ENCODE measurements around the gene CRB2. TPM values are rescaled to one million over a fixed set of nuclear protein-coding genes. Genes with fewer than 3 reads are reported as not detected.

The CRB2 gene
- total and polyA plus RNA-seq, 7 donors: 0.01 to 0.05 (median 0.03) TPM; not detected in 4

DNA sequence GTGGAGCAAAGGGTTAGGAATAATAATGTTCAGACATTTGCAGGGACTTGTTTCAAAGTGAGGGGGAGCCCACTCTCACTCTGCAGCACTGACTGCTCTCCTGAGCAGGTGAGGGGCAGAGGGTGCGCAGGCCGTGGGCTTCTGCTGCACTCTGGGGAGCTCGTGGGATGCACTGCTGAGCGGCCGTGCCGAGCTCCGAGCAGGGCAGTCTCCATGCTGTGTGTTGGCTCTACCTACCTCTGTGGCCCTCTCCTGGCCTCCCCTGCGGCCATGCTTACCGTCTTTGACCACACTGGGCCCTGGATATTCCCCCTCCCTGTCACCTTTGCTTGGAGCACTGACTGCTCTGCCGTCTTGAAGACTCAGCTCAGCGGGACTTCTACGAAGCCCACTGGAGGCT is 33.7 kb downstream of the CRB2 start:
- intact Hi-C loops (cut with DNase I): no loop called here
- no peak overlapping the region for H3K27ac ChIP-seq
- WGBS, 3 donors: 77 to 83% (median 81%) methylated on average over 8 to 12 of the region's 12 CpGs
- DNase-seq (no peak), ATAC-seq (no peak)
- no peak overlapping the region for H3K4me3 ChIP-seq
- H3K4me1 ChIP-seq: no peaks in the 10 kb centered on the region
- no peaks in the 10 kb centered on the region for H3K36me3 ChIP-seq (ENCODE audit: insufficient read depth in 1 of 2, low read depth in 1 of 2)
- no peaks in the 10 kb centered on the region for H3K27me3 ChIP-seq (ENCODE audit: insufficient read depth in 3 of 3, low read length in 2 of 3)
- H3K9me3 ChIP-seq: no peaks in the 10 kb centered on the region
- TF ChIP-seq, protein P1, sequence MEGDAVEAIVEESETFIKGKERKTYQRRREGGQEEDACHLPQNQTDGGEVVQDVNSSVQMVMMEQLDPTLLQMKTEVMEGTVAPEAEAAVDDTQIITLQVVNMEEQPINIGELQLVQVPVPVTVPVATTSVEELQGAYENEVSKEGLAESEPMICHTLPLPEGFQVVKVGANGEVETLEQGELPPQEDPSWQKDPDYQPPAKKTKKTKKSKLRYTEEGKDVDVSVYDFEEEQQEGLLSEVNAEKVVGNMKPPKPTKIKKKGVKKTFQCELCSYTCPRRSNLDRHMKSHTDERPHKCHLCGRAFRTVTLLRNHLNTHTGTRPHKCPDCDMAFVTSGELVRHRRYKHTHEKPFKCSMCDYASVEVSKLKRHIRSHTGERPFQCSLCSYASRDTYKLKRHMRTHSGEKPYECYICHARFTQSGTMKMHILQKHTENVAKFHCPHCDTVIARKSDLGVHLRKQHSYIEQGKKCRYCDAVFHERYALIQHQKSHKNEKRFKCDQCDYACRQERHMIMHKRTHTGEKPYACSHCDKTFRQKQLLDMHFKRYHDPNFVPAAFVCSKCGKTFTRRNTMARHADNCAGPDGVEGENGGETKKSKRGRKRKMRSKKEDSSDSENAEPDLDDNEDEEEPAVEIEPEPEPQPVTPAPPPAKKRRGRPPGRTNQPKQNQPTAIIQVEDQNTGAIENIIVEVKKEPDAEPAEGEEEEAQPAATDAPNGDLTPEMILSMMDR (IDR thresholded peaks at IDR 0.05): no peak

DNA sequence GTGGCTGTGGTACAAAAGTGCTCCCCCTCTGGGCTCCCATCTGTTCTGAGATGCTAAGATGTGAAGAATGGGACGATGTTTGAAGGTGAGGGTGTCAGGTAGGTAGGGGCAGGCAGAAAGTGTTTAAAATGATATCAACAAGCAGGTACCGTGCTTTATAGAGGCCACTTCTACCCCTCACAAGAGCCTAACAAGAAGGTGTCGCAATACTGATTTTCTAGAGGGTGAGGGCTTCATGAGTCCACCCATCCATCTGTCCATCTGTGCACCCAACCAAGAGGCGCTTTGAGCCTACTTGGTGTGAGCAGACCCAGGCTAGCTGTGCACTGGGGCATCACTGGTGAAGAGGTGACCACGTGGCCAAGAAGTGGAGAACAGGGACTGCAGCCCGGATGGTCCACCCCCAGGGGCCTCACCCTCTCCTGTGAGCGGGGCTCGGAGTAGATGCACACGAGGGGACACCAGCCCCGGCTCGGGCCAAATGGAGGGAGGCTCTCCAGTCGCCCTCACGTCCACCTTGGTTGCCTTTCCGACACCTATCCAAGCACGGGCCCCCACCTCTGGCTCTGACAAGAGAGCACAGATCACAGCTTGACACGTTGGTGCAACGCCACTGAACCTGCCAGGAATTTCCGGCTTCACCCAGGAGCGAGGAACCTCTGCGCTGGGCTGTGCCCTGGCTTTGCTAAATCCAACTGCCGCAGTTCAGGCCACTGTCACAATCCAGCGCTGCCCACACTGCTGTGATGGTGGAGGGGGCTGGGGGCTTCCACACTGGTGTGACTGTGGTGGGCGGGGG is 34.5 kb downstream of the CRB2 start:
- H3K27me3 ChIP-seq (ENCODE audit: insufficient read depth in 3 of 3, low read length in 2 of 3): no peaks in the 10 kb centered on the region
- intact Hi-C loops (cut with DNase I): no loop called here
- no peaks in the 10 kb centered on the region for H3K36me3 ChIP-seq (ENCODE audit: insufficient read depth in 1 of 2, low read depth in 1 of 2)
- H3K27ac ChIP-seq: no peak overlapping the region
- ATAC-seq (no peak), DNase-seq (no peak)
- no peak overlapping the region for H3K4me3 ChIP-seq
- no peaks in the 10 kb centered on the region for H3K9me3 ChIP-seq
- 85 to 89% (median 88%) methylated on average over 23 of the region's 23 CpGs for WGBS, 3 donors
- no peaks in the 10 kb centered on the region for H3K4me1 ChIP-seq
- TF ChIP-seq, protein P1 (IDR thresholded peaks at IDR 0.05): no peak

DNA sequence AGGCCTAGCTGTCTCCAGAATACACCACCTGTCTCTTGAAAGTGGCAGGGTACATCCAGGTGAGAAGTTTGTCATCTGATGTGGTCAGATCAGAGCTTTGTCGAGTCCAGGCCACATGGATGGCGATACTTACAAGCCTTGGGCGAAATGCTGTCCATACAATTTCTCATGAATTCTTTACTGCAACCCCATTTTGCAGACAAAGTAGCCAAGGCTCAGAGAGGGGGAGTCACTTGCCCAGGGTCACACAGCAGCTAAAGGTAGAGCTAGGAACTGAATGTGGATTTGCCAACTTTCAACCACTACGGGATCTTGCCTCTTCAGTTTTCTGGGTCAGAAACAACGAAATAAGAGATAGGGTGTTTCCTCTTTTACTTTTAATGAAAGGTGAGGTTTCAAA is 35.2 kb downstream of the CRB2 start:
- H3K4me3 ChIP-seq: no peak overlapping the region
- TF ChIP-seq, protein P1 (IDR thresholded peaks at IDR 0.05): no peak
- H3K27ac ChIP-seq: no peak overlapping the region
- H3K36me3 ChIP-seq (ENCODE audit: insufficient read depth in 1 of 2, low read depth in 1 of 2): no peaks in the 10 kb centered on the region
- DNase-seq: no peak
- no peaks in the 10 kb centered on the region for H3K9me3 ChIP-seq
- 87 to 96% (median 93%) methylated on average over 5 of the region's 5 CpGs for WGBS, 3 donors
- no peaks in the 10 kb centered on the region for H3K4me1 ChIP-seq
- no peaks in the 10 kb centered on the region for H3K27me3 ChIP-seq (ENCODE audit: insufficient read depth in 3 of 3, low read length in 2 of 3)
- intact Hi-C loops (cut with DNase I): no loop called here
- no peak for ATAC-seq

DNA sequence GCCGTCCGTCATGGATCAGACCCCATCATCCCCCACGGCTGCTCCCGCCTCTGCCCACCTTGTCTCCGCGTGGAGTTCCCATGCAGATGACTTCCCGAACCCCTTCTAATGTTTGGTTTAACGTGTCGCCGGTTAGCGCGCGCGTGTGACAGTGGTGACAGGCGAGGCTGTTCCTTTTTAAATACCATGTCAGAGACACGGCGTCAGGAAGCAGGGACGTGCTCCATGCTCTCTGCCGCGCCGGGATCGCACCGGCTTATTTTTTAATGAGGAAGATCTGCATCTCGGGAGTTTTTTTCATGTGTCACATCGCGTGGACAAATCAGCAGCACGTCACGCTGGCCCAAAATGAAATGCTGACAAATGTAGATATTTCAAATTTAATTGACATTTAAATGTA is 35.9 kb downstream of the CRB2 start:
- Histone ChIP-seq H3K4me3 (no peak overlapping the region), H3K4me1 (no peaks in the 10 kb centered on the region), H3K27me3 (ENCODE audit: insufficient read depth in 3 of 3, low read length in 2 of 3) (no peaks in the 10 kb centered on the region), H3K27ac (no peak overlapping the region), H3K36me3 (ENCODE audit: insufficient read depth in 1 of 2, low read depth in 1 of 2) (no peaks in the 10 kb centered on the region), H3K9me3 (no peaks in the 10 kb centered on the region)
- DNase-seq (no peak), ATAC-seq (no peak)
- intact Hi-C loops (cut with DNase I): no loop called here
- whole genome bisulfite sequencing, 3 donors: 88 to 90% (median 88%) methylated on average over 28 of the region's 28 CpGs
- TF ChIP-seq, protein P1 (IDR thresholded peaks at IDR 0.05): no peak

DNA sequence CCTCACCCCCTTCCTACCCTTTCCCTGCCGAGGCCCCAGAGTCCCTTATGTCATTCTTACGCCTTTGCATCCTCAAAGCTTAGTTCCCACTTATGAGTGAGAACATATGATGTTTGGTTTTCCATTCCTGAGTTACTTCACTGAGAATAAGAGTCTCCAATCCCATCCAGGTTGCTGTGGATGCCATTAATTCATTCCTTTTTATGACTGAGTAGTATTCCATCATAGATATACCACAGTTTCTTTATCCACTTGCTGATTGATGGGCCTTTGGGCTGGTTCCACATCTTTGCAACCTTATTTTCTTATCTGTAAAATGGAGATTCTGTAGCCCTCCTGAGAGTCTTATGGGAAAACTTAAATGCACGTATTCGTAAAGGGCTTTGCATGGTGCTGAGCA is 36.8 kb downstream of the CRB2 start:
- no peaks in the 10 kb centered on the region for H3K4me1 ChIP-seq
- H3K27ac ChIP-seq: no peak overlapping the region
- H3K4me3 ChIP-seq: no peak overlapping the region
- TF ChIP-seq, protein P1 (IDR thresholded peaks at IDR 0.05): no peak
- H3K27me3 ChIP-seq (ENCODE audit: insufficient read depth in 3 of 3, low read length in 2 of 3): no peaks in the 10 kb centered on the region
- H3K9me3 ChIP-seq: no peaks in the 10 kb centered on the region
- WGBS, 3 donors: 85 to 98% (median 88%) methylated on average over 4 of the region's 4 CpGs
- intact Hi-C loops (cut with DNase I): no loop called here
- H3K36me3 ChIP-seq (ENCODE audit: insufficient read depth in 1 of 2, low read depth in 1 of 2): no peaks in the 10 kb centered on the region
- no peak for ATAC-seq
- no peak for DNase-seq

All from psoas muscle (tissue), 8 donors.